H1 (cell line): ENCODE results near the gene DLL1. TPM values are rescaled to one million over a fixed set of nuclear protein-coding genes. Genes with fewer than 3 reads are reported as not detected.

Experiments
- CTCF ChIA-PET: fragments of 300-600 bp; sonication (Branson Sonifier 250); formaldehyde crosslinking; loops from one replicate; lab custom pipeline; 2021; ENCODE audit not compliant: partially characterized antibody; lab: Charles Lee
- POLR2A ChIA-PET: fragments of 300-600 bp; sonication (Branson Sonifier 250); formaldehyde crosslinking; loops from one replicate; lab custom pipeline; 2021; ENCODE audit warnings: inconsistent platforms; ENCODE audit not compliant: partially characterized antibody; lab: Charles Lee
- DNase-seq, 2 experiments: peaks; one replicate each; pipeline versions ENCODE4 v3.0.0 to v3.0.0-alpha.2; 2010 to 2022; ENCODE audit warnings: low spot score in 2 of 2, low read depth in 1 of 2, mixed read lengths in 1 of 2
- FAIRE-seq: peaks from 2 replicates; lab custom pipeline; 2011; peaks lifted over from hg19 to GRCh38; lab: Jason Lieb, UNC
- H2AFZ ChIP-seq: 2 replicates; pipeline ENCODE4 v1.8.1; 2012; ENCODE audit warnings: low read length, inconsistent platforms
- H2AK5ac ChIP-seq: 2 replicates; pipeline ENCODE4 v1.6.1; 2013; ENCODE audit warnings: low read depth, low read length
- H2BK120ac ChIP-seq: replicated peaks from 2 replicates; pipeline ENCODE3; 2013; ENCODE audit warnings: low read depth, low read length, inconsistent platforms
- H2BK12ac ChIP-seq: 2 replicates; pipeline ENCODE4 v1.6.1; 2013; ENCODE audit warnings: low read depth, low read length
- H2BK15ac ChIP-seq: 2 replicates; pipeline ENCODE4 v1.6.1; 2013; ENCODE audit warnings: low read length
- H2BK20ac ChIP-seq: 2 replicates; pipeline ENCODE4 v1.6.1; 2013; ENCODE audit warnings: low read length
- H2BK5ac ChIP-seq: 2 replicates; pipeline ENCODE4 v1.6.1; 2013; ENCODE audit warnings: low read depth, low read length
- H3K14ac ChIP-seq: 2 replicates; pipeline ENCODE4 v1.6.1; 2013; ENCODE audit warnings: inconsistent platforms; ENCODE audit not compliant: insufficient read length
- H3K18ac ChIP-seq: 2 replicates; pipeline ENCODE4 v1.6.1; 2013; ENCODE audit warnings: low read length; ENCODE audit errors: extremely low read depth
- H3K23ac ChIP-seq: 2 replicates; pipeline ENCODE4 v1.6.1; 2013; ENCODE audit warnings: inconsistent platforms; ENCODE audit not compliant: insufficient read length
- H3K23me2 ChIP-seq: 2 replicates; pipeline ENCODE4 v1.6.1; 2013; ENCODE audit warnings: low read depth, low read length
- H3K27ac ChIP-seq: 2 replicates; pipeline ENCODE4 v1.6.1; 2011; ENCODE audit warnings: low read depth, low read length, inconsistent platforms
- H3K27me3 ChIP-seq, 4 experiments: replicated peaks in 1 of 4; 1 replicate in 1 of 4; 2 replicates in 3 of 4; pipeline versions ENCODE4 v1.6.1 to v1.8.1; 2011 to 2013; ENCODE audit warnings: low read length in 3 of 4, mild to moderate bottlenecking in 3 of 4, inconsistent platforms in 2 of 4, mixed read lengths in 2 of 4, moderate library complexity in 1 of 4; ENCODE audit not compliant: control insufficient read depth in 3 of 4, insufficient read depth in 3 of 4; ENCODE audit errors: extremely low read depth in 1 of 4
- H3K36me3 ChIP-seq, 4 experiments: 2 replicates each; pipeline versions ENCODE4 v1.6.1 to v1.8.1; 2011 to 2013; ENCODE audit warnings: mild to moderate bottlenecking in 4 of 4, low read length in 3 of 4, moderate library complexity in 2 of 4, control low read depth in 1 of 4, inconsistent platforms in 1 of 4; ENCODE audit not compliant: insufficient read depth in 4 of 4, control insufficient read depth in 2 of 4
- H3K4ac ChIP-seq: replicated peaks from 2 replicates; pipeline ENCODE3; 2013; ENCODE audit warnings: low read length, low read depth, mixed read lengths, inconsistent platforms; ENCODE audit not compliant: insufficient read length
- H3K4me1 ChIP-seq, 4 experiments: replicated peaks in 1 of 4; 1 replicate in 1 of 4; 2 replicates in 3 of 4; pipeline versions ENCODE4 v1.6.1 to v1.8.1; 2011 to 2013; ENCODE audit warnings: low read length in 3 of 4, inconsistent platforms in 2 of 4, mixed read lengths in 1 of 4; ENCODE audit not compliant: insufficient read depth in 4 of 4, control insufficient read depth in 3 of 4
- H3K4me2 ChIP-seq, 2 experiments: 2 replicates each; pipeline versions ENCODE4 v1.6.1 to v1.8.1; 2011 to 2013; ENCODE audit warnings: low read depth in 2 of 2, low read length in 2 of 2, control low read depth in 1 of 2, inconsistent platforms in 1 of 2, mild to moderate bottlenecking in 1 of 2; ENCODE audit not compliant: insufficient read depth in 1 of 2
- H3K4me3 ChIP-seq, 4 experiments: fragments of 200-600, 300-600 bp in 1 of 4; sonication (generic), shearing (Covaris generic), sonication (Bioruptor Twin) in 1 of 4; 2 replicates each; pipeline versions ENCODE4 v1.5.1 to v1.8.1; 2011 to 2016; ENCODE audit warnings: low read length in 4 of 4, low read depth in 3 of 4, control low read depth in 2 of 4, inconsistent platforms in 2 of 4, mild to moderate bottlenecking in 2 of 4, mixed read lengths in 1 of 4, moderate library complexity in 1 of 4; ENCODE audit not compliant: insufficient read depth in 2 of 4; ENCODE audit errors: extremely low read depth in 1 of 4
- H3K56ac ChIP-seq: replicated peaks from 2 replicates; pipeline ENCODE3; 2013; ENCODE audit warnings: low read depth, mild to moderate bottlenecking, mixed read lengths, low read length, inconsistent platforms; ENCODE audit not compliant: insufficient read length
- H3K79me1 ChIP-seq: 2 replicates; pipeline ENCODE4 v1.6.1; 2013; ENCODE audit warnings: low read depth, low read length, control low read depth
- H3K79me2 ChIP-seq, 2 experiments: 2 replicates each; pipeline versions ENCODE4 v1.6.1 to v1.8.1; 2012 to 2013; ENCODE audit warnings: low read length in 2 of 2, mild to moderate bottlenecking in 2 of 2, inconsistent platforms in 1 of 2; ENCODE audit not compliant: insufficient read depth in 2 of 2, control insufficient read depth in 1 of 2
- H3K9ac ChIP-seq, 4 experiments: replicated peaks in 1 of 4; 1 replicate in 1 of 4; 2 replicates in 3 of 4; pipeline versions ENCODE4 v1.6.1 to v1.8.1; 2011 to 2013; ENCODE audit warnings: low read depth in 3 of 4, low read length in 3 of 4, control low read depth in 2 of 4, mild to moderate bottlenecking in 2 of 4, moderate library complexity in 2 of 4, inconsistent platforms in 1 of 4; ENCODE audit errors: extremely low read depth in 1 of 4
- H3K9me3 ChIP-seq, 2 experiments: 2 replicates each; pipeline versions ENCODE4 v1.6.1 to v1.8.1; 2012 to 2013; ENCODE audit warnings: mild to moderate bottlenecking in 2 of 2, moderate library complexity in 2 of 2, control low read depth in 1 of 2, inconsistent platforms in 1 of 2, low read depth in 1 of 2, low read length in 1 of 2, mixed read lengths in 1 of 2; ENCODE audit not compliant: insufficient read depth in 2 of 2
- H4K20me1 ChIP-seq, 2 experiments: replicated peaks in 1 of 2; 2 replicates each; pipeline versions ENCODE3 to v1.8.1; 2011 to 2013; ENCODE audit warnings: inconsistent platforms in 2 of 2, low read length in 2 of 2, mild to moderate bottlenecking in 1 of 2; ENCODE audit not compliant: insufficient read depth in 2 of 2, control insufficient read depth in 1 of 2
- H4K5ac ChIP-seq: 2 replicates; pipeline ENCODE4 v1.6.1; 2013; ENCODE audit warnings: low read length, low read depth, mixed read lengths, inconsistent platforms; ENCODE audit not compliant: insufficient read length
- H4K8ac ChIP-seq: 2 replicates; pipeline ENCODE4 v1.8.0; 2013; ENCODE audit warnings: mild to moderate bottlenecking, moderate library complexity, low read length, inconsistent platforms; ENCODE audit not compliant: insufficient read depth; ENCODE audit errors: extremely low read depth
- H4K91ac ChIP-seq: replicated peaks from 2 replicates; pipeline ENCODE3; 2013; ENCODE audit warnings: low read length, mixed read lengths, inconsistent platforms; ENCODE audit not compliant: insufficient read length
- EGR1 ChIP-seq: IDR thresholded peaks from 2 replicates; pipeline ENCODE4 v1.6.1; 2011; ENCODE audit warnings: low read depth, low read length, borderline replicate concordance
- POLR2A ChIP-seq, 2 experiments: IDR thresholded peaks; 1 replicate in 1 of 2; 2 replicates in 1 of 2; pipeline ENCODE4 v1.6.1; 2011; ENCODE audit warnings: low read depth in 2 of 2, low read length in 2 of 2, mild to moderate bottlenecking in 2 of 2; ENCODE audit errors: control extremely low read depth in 1 of 2
- RAD21 ChIP-seq, 2 experiments: IDR thresholded peaks in 1 of 2; conservative IDR thresholded peaks in 1 of 2; 2 replicates each; pipeline ENCODE4 v1.6.1; 2011; ENCODE audit warnings: low read depth in 2 of 2, low read length in 2 of 2, improper control_type of control experiment in 1 of 2, inconsistent platforms in 1 of 2, mild to moderate bottlenecking in 1 of 2, moderate library complexity in 1 of 2
- WGBS, 2 experiments: shearing (Covaris generic) in 1 of 2; methylation state at CpG; one replicate each; pipeline versions ENCODE4 v1.1.6 to v1.1.7; 2013 to 2015; ENCODE audit warnings: low lambda C conversion rate in 2 of 2, mixed read lengths in 2 of 2, inconsistent platforms in 1 of 2, low coverage in 1 of 2, missing lambda C conversion rate in 1 of 2; ENCODE audit not compliant: insufficient replicate concordance in 2 of 2, insufficient coverage in 1 of 2, insufficient read length in 1 of 2; ENCODE audit errors: extremely low coverage in 1 of 2, missing lambda C conversion rate in 1 of 2; 5-methylcytosine and 5-hydroxymethylcytosine counted together
- polyA plus RNA-seq, 7 experiments: library from polyadenylated mRNA; depleted of rRNA in 3 of 7; stranded (reverse) in 5 of 7; unstranded in 2 of 7; fragments of >200 nt in 5 of 7; fragments of 200-250 nt in 2 of 7; gene quantifications; 1 replicate in 5 of 7; 2 replicates in 1 of 7; 4 replicates in 1 of 7; pipeline versions ENCODE4 v1.2.1 to v1.2.3, GENCODE V29; 2011 to 2013; ENCODE audit warnings: missing spikeins in 2 of 7, mixed read lengths in 2 of 7
- total RNA-seq: library from RNA; stranded (reverse); fragmentation: NEBNext Ultra II Directional; extraction: Animal tissue kit (Norgen Biotek cat#: 25700); gene quantifications from 2 replicates; pipeline ENCODE4 v1.2.1, GENCODE V29; 2021
- TF ChIP-seq, protein P1 (sequence below), 3 experiments: IDR thresholded peaks; 1 replicate in 2 of 3; 2 replicates in 1 of 3; pipeline versions ENCODE4 v1.5.1 to v1.6.1; 2011; ENCODE audit warnings: low read length in 3 of 3, mild to moderate bottlenecking in 3 of 3, inconsistent platforms in 2 of 3, low read depth in 1 of 3, moderate library complexity in 1 of 3; ENCODE audit not compliant: insufficient read depth in 1 of 3; ENCODE audit errors: control extremely low read depth in 1 of 3

Gene DLL1
- total and polyA plus RNA-seq, 2 of the 8 experiments (the other 6 are each of a cell fraction or from before 2014, with no cell fraction given), result 1.7 to 3.8 TPM

DNA sequence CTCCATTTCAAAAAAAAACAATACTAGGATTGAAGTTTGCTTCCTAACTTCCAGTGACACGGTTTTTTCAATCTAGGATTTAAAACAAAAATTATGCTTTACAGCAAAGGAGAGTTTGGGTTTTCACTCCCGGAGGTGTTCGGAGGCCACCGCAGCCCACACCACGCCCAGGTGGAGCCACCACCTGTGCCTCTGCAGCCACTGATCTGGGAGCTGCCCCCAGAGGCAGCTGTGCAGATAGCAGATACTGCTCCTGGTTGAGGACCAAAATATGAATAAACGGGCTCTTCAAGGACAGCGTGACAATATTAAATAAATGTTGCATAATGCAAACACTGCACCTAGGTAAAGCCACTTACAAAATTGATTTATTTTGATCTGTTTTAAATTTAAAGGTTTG is 30.2 kb downstream of the DLL1 start:
- Histone ChIP-seq H4K5ac (no peak overlapping the region), H2BK120ac (no peak overlapping the region), H3K4me2 (no peak overlapping the region), H4K8ac (no peak overlapping the region), H3K27me3 (no peaks in the 10 kb centered on the region; a peak in 1 of 7 replicates), H2BK20ac (no peak overlapping the region), H2BK12ac (no peak overlapping the region), H2AK5ac (no peak overlapping the region), H3K14ac (no peak overlapping the region), H3K23ac (no peak overlapping the region), H2BK15ac (no peak overlapping the region), H3K4me1 (no peaks in the 10 kb centered on the region), H3K9me3 (no peaks in the 10 kb centered on the region), H3K23me2 (no peaks in the 10 kb centered on the region), H3K56ac (no peak overlapping the region), H3K27ac (no peak overlapping the region), H3K4me3 (no peak overlapping the region), H3K36me3 (no peaks in the 10 kb centered on the region), H2BK5ac (no peak overlapping the region), H4K91ac (no peak overlapping the region), H3K79me1 (no peaks in the 10 kb centered on the region), H3K4ac (no peak overlapping the region), H3K9ac (no peak overlapping the region), H4K20me1 (no peaks in the 10 kb centered on the region), H3K18ac (no peak overlapping the region), H2AFZ (no peak overlapping the region), H3K79me2 (no peaks in the 10 kb centered on the region)
- 92% methylated on average over 7 of the region's 7 CpGs; no CpG with 5 or more reads in 1 of the 2 experiments for WGBS, 2 experiments
- no peak for DNase-seq
- FAIRE-seq, result no peak
- TF ChIP-seq, protein P1, sequence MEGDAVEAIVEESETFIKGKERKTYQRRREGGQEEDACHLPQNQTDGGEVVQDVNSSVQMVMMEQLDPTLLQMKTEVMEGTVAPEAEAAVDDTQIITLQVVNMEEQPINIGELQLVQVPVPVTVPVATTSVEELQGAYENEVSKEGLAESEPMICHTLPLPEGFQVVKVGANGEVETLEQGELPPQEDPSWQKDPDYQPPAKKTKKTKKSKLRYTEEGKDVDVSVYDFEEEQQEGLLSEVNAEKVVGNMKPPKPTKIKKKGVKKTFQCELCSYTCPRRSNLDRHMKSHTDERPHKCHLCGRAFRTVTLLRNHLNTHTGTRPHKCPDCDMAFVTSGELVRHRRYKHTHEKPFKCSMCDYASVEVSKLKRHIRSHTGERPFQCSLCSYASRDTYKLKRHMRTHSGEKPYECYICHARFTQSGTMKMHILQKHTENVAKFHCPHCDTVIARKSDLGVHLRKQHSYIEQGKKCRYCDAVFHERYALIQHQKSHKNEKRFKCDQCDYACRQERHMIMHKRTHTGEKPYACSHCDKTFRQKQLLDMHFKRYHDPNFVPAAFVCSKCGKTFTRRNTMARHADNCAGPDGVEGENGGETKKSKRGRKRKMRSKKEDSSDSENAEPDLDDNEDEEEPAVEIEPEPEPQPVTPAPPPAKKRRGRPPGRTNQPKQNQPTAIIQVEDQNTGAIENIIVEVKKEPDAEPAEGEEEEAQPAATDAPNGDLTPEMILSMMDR (IDR thresholded peaks at IDR 0.05; ENCODE audit: control extremely low read depth in 1 of 3, insufficient read depth in 1 of 3, low read depth in 1 of 3, low read length in 3 of 3), result peak; percentile 24 to 43 (median 43); a peak in 3 of 4 replicates
- peak; percentile 5 to 34; a peak in 2 of 4 replicates for TF ChIP-seq RAD21 (IDR thresholded peaks at IDR 0.05 in 1 of 2, conservative IDR thresholded peaks at IDR 0.05 in 1 of 2; ENCODE audit: low read depth in 2 of 2, low read length in 2 of 2)
- peak; percentile 78 for TF ChIP-seq EGR1
- no peak for TF ChIP-seq POLR2A (IDR thresholded peaks at IDR 0.05; ENCODE audit: control extremely low read depth in 1 of 2, low read depth in 2 of 2, low read length in 2 of 2)
- ChIA-PET POLR2A (interaction anchor here (0.6 kb wide), 1 partner anchor 12 kb away, joined by 3 read pairs; no protein-coding TSS in a partner anchor), CTCF (interaction anchor here (0.6 to 2.8 kb wide), 6 partner anchors 12 to 286 kb away, joined by 3 to 14 read pairs (median 4); no protein-coding TSS in a partner anchor)
